ENCODE measurements around the gene ADK. TPM values are rescaled to one million over a fixed set of nuclear protein-coding genes. Genes with fewer than 3 reads are reported as not detected.

The ADK gene
- total and polyA plus RNA-seq, 2 of the 4 experiments (the other 2 are of a cell fraction) = 30.6 to 40.9 TPM

- TF ChIP-seq MXI1 (IDR thresholded peaks at IDR 0.05; ENCODE audit: borderline replicate concordance, low read depth, low read length) = no peak
Measured at GRCh38 chr10:74133923-74134820, 16.8 kb upstream of the ADK start (continued).

DNA sequence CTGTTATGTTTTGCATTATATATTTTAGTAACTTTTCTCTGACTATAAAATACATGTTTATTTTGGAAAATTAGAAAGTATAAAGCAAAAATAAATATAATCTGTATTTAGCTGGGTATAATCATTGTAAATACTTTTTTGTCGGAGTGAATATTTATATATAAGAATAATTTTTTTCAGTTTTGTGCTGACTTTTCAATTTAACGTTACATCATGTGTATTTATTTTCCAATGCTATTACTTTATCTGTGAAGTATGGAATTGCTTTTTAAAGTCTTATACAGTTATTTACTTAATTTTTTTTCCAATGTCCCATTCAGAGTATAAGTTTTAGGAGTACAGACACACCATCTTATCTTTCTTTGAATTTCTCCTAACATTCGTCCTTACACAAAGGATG, 15.6 kb upstream of the ADK start:
- Histone ChIP-seq H3K4me2 (ENCODE audit: low read depth, low read length) (no peak overlapping the region), H3K4ac (ENCODE audit: low read depth, low read length) (no peak overlapping the region), H3K36me3 (ENCODE audit: control insufficient read depth, insufficient read depth, low read length) (peaks cover 30% of the 10 kb centered on the region), H4K5ac (ENCODE audit: low read depth, low read length) (no peak overlapping the region), H2AK5ac (ENCODE audit: low read depth, low read length) (no peak overlapping the region), H3K27ac (ENCODE audit: insufficient read depth, low read length) (no peak overlapping the region), H3K14ac (replicated peaks; ENCODE audit: low read depth, low read length) (no peak overlapping the region), H3K9me1 (ENCODE audit: insufficient read depth, low read length) (no peaks in the 10 kb centered on the region), H2BK20ac (ENCODE audit: low read depth, low read length) (no peak overlapping the region), H3K4me3 (ENCODE audit: insufficient read depth, low read depth, low read length) (no peak overlapping the region), H3K56ac (ENCODE audit: extremely low read depth, insufficient read depth, low read length) (no peak overlapping the region), H4K91ac (ENCODE audit: insufficient read depth, low read depth, low read length) (no peak overlapping the region), H2AFZ (replicated peaks; ENCODE audit: low read length, poor library complexity) (no peak overlapping the region), H3K9me3 (ENCODE audit: control insufficient read depth, insufficient read depth, low read length) (no peaks in the 10 kb centered on the region), H3K9ac (ENCODE audit: low read depth, low read length) (no peak overlapping the region), H2BK5ac (ENCODE audit: low read depth, low read length, poor library complexity, severe bottlenecking) (no peak overlapping the region), H4K8ac (ENCODE audit: low read depth in 2 of 2, low read length in 2 of 2) (no peak overlapping the region), H3K27me3 (ENCODE audit: control insufficient read depth, insufficient read depth, low read length) (no peaks in the 10 kb centered on the region), H3K79me1 (ENCODE audit: low read depth in 1 of 2, low read length in 2 of 2) (peaks cover 8 to 19% of the 10 kb centered on the region in 2 experiments), H2AK9ac (replicated peaks; ENCODE audit: low read depth, low read length, poor library complexity) (no peak overlapping the region), H3K23ac (ENCODE audit: low read depth, low read length) (no peak overlapping the region), H3K18ac (ENCODE audit: low read depth, low read length) (no peak overlapping the region), H2BK15ac (ENCODE audit: low read depth, low read length) (no peak overlapping the region), H4K20me1 (ENCODE audit: insufficient read depth, low read length) (peaks cover 4% of the 10 kb centered on the region; the same call in 1 of the 2 replicates), H2BK120ac (ENCODE audit: low read depth, low read length) (no peak overlapping the region), H3K4me1 (ENCODE audit: control insufficient read depth, insufficient read depth, low read length) (no peaks in the 10 kb centered on the region)
- DNase-seq (no peak), ATAC-seq (ENCODE audit: low read depth) (no peak)
- in situ Hi-C loops (cut with MboI; ENCODE audit: low sequenced_read_pairs) (no loop called here), intact Hi-C loops (cut with micrococcal nuclease) (no loop called here), dilution Hi-C loops (cut with HindIII; ENCODE audit: low sequenced_read_pairs, unreplicated experiment) (no loop called here)
- CTCF ChIA-PET = no interaction called here
- WGBS, 2 experiments (ENCODE audit: extremely low coverage in 2 of 2, insufficient read length in 1 of 2) = no CpG with 5 or more reads among the region's 3 CpGs
- no TSS peak for BruUV-seq (replicated peaks)
- POLR2A ChIA-PET (ENCODE audit: unreplicated experiment) = no interaction called here
- TF ChIP-seq FOS (IDR thresholded peaks at IDR 0.05; ENCODE audit: low read depth, low read length) = no peak
- TF ChIP-seq BHLHE40 (IDR thresholded peaks at IDR 0.05; ENCODE audit: low read depth, low read length) = no peak
- no peak for TF ChIP-seq CEBPB (IDR thresholded peaks at IDR 0.05; ENCODE audit: low read depth, low read length)
- TF ChIP-seq ELK1 (IDR thresholded peaks at IDR 0.05; ENCODE audit: borderline replicate concordance, low read depth, low read length) = no peak
- TF ChIP-seq RCOR1 (IDR thresholded peaks at IDR 0.05; ENCODE audit: insufficient replicate concordance, low read length) = no peak
- no peak for TF ChIP-seq SMC3 (IDR thresholded peaks at IDR 0.05; ENCODE audit: low read depth, low read length)
- no peak for TF ChIP-seq MAZ (IDR thresholded peaks at IDR 0.05; ENCODE audit: borderline replicate concordance, low read depth, low read length)
- no peak for TF ChIP-seq MAFK (IDR thresholded peaks at IDR 0.05; ENCODE audit: low read depth, low read length)
- TF ChIP-seq RFX5 (IDR thresholded peaks at IDR 0.05; ENCODE audit: low read depth, low read length) = no peak
- no peak for TF ChIP-seq CHD1 (IDR thresholded peaks at IDR 0.05; ENCODE audit: low read depth, low read length)
- no peak for TF ChIP-seq POLR2A (IDR thresholded peaks at IDR 0.05; ENCODE audit: low read depth, low read length)
- TF ChIP-seq, protein P1, sequence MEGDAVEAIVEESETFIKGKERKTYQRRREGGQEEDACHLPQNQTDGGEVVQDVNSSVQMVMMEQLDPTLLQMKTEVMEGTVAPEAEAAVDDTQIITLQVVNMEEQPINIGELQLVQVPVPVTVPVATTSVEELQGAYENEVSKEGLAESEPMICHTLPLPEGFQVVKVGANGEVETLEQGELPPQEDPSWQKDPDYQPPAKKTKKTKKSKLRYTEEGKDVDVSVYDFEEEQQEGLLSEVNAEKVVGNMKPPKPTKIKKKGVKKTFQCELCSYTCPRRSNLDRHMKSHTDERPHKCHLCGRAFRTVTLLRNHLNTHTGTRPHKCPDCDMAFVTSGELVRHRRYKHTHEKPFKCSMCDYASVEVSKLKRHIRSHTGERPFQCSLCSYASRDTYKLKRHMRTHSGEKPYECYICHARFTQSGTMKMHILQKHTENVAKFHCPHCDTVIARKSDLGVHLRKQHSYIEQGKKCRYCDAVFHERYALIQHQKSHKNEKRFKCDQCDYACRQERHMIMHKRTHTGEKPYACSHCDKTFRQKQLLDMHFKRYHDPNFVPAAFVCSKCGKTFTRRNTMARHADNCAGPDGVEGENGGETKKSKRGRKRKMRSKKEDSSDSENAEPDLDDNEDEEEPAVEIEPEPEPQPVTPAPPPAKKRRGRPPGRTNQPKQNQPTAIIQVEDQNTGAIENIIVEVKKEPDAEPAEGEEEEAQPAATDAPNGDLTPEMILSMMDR (conservative IDR thresholded peaks at IDR 0.05; ENCODE audit: low read depth, low read length) = no peak

Data from IMR-90 (cell line).